HG03064 (cell line): ENCODE results near the gene ANO10.

Experiments used
- ATAC-seq: cut with Tn5 transposase; IDR thresholded peaks from one replicate; pipeline ENCODE4 v1.9.1; 2021; ENCODE audit warnings: low read depth; ENCODE audit not compliant: unreplicated experiment

Gene ANO10

DNA sequence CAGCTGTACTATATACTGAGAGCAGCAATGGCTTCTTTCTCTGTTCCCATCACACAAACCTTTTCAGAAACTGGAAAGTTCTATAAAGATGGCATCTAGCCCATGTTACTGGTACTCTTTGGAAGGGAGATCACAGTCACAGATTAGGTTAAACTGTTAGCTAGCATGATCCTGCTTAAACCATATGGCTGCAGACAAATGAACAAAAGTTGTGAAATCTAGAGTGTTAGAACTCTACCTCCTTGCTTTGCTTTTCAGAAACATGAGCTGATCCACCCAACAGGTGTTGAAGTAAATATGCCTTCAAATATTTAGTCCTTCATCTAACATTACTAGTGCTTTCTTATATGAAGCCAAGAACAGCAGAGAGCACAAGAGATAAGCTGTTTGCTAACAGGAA, 232.9 kb downstream of the ANO10 start:
- ATAC-seq, result no peak

- no peak for ATAC-seq
Observed at GRCh38 chr3:43388175-43388574, 233.6 kb downstream of the ANO10 start.

DNA sequence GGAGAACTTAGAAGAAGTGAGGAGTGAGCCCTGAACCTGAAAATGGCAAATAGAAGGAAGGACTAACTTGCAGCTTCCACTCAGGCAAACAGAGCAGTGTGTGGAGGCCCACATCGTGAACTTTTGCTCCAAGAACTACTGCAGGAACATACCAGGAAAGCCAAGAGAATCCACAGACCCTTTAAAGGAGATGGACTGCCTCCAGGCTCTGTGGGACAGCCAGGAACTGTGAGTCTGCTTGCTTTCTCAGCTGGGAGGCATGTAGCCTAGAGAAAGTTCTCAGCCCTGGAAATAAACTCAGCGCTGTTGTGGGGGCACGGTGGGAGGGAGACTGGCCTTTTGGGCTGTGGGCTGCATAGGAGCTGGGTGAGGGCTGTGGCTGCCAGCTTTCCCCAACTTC, 242.5 kb downstream of the ANO10 start:
- ATAC-seq, result no peak

GRCh38 chr3:43378066-43378935, 243.5 kb downstream of the ANO10 start:
- ATAC-seq, result no peak

- no peak for ATAC-seq
Observed at GRCh38 chr3:43373560-43373928, 248.3 kb downstream of the ANO10 start.

DNA sequence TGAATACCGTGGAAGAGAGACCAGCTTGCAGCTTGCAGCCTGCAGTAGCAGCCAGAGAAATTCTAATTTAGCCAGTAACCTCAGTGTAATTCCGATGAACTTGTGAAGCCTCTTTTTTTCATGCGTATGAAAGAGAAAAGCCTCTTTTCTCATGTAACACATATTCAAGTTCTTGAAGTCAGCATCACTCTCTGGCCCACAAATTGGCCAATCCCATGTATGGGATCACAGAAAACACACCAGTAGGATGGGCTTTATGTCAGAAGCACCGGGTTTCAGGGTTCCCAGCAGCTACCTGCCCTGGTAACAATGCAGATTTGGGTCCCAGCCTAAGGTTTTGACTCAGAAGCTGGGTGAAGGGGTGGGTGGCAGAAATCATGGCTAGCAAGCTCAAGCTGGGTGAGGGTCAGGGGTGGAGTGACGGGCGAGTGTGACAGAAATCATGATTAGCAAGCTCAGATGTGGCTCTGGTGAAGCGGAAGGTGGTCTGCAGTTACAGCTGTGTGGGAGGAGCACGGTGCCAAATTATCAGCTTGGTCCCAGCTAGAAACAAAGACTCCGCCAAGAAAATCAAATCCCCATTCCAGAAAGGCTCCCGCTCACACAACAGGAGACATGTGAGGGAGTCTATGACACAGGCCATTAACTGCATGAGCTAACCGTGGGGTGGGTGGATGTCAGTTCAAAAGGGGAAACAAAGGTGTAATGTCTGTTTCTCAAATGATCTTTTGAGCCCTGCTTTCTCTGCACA, 248.8 kb downstream of the ANO10 start:
- ATAC-seq, result no peak

- no peak for ATAC-seq
Observed at GRCh38 chr3:43372007-43372740, 249.6 kb downstream of the ANO10 start.

GRCh38 chr3:43371494-43371893, 250.3 kb downstream of the ANO10 start:
- no peak for ATAC-seq

DNA sequence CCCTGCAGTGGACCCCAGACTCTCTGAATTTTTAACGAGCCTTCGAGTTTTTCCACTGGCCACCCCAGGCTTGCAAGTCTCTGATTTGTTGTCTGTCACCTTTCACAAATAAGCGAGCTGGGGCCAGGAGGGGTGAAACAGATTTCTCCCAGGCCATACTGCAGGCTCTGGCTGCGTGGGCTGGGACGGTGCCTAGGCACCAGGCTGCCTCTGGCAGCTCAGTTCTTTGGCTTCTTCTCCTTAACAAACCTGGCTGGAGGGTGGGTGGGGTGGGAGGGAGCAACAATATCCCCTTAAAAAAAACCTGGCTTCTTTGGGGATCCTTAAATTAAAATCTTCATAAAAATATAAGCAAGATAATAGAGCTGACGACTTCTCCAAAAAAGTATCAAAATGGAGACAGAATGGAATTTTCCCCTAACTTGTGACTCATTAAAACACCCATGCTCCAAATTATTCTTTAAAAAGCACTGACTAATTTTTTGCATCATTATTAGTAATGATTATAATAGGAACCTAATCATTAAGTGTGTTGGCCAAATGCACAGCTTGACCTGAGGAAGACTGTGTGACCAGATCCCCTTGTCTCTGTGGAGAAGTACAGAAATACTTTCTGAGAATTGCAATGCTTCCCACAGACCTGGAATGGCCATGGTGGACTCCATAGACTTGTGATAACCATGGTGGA, 251.4 kb downstream of the ANO10 start:
- ATAC-seq, result no peak

DNA sequence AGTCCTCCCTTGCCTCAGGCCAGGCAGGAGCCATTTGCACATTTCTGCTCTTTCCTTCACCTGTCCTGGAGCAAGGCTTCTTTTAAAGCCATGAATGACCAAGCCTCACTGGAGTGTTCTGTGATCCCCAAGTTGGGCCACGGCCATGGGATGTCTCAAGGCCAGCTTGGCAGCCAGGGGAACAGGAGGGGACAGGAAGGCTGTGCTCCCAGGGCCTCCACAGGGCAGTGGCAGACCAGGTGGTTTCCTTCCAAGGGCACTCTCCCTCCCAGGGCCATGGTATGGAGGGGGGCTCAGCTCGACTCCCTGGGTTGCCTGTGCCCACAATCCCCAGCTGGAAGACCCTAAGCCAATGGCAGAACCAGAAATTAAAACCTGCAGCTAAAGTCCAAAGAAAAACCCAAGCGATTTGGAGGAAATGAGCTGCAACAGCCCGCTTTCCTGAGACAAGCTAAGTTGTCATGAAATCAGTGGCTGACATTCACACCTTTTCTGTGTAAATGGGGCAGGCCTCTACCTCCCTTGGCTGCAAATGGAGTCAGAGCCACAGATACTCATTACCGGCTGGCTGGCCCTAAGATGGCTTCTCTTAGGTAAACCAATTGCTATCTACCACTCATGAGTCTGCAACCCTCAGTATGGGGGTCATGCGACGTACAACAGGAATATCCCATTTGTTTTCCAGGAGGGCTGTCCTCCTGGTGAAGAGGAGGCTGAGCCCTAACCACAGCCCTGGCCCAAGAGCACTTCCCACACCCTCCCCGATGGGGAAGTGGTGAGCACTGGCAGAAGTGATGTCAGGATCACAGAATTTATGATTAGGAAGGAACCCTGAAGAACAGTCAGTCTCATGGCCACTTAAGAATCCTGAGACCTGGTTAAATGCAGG, 252.2 kb downstream of the ANO10 start:
- ATAC-seq, result no peak

DNA sequence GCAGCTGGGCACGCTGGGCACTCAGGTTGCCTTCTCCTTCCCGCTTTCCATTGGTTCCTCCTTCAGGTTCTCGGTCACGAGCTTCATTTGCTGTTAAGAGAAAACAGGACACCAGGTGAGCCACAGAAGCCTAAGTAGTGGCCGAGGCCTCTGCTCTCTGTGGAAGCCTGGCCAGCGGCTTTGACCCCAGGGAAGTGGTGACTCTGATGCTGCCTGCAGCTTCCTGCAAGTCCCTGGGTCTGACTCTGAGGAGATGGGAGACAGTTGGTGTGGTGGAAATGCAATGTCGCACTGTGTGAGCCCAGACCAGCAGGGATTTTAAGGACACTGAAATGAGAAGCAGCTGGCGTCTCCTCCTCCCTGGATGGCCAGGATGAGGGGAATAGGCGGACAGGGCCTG, 254.9 kb downstream of the ANO10 start:
- no peak for ATAC-seq

DNA sequence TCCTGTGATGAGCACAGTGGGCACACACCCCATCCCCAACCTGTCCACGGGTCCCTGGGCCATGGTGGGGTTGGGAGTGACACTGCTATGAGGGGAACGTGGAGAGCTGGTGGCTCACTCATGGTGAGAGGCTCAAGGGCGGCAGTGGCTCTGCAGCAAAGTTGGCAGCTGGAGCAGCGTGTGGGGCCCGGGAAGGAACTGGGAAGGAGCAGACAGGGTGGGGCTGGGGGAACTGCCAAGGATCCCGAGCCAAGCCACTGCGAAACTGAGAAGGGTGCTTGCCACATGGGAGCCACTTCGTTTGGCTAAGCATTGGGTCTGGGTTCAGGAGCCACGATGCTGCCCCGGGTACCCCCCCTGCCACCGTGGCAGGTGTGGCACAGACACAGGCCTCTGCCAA, 255.3 kb downstream of the ANO10 start:
- no peak for ATAC-seq

DNA sequence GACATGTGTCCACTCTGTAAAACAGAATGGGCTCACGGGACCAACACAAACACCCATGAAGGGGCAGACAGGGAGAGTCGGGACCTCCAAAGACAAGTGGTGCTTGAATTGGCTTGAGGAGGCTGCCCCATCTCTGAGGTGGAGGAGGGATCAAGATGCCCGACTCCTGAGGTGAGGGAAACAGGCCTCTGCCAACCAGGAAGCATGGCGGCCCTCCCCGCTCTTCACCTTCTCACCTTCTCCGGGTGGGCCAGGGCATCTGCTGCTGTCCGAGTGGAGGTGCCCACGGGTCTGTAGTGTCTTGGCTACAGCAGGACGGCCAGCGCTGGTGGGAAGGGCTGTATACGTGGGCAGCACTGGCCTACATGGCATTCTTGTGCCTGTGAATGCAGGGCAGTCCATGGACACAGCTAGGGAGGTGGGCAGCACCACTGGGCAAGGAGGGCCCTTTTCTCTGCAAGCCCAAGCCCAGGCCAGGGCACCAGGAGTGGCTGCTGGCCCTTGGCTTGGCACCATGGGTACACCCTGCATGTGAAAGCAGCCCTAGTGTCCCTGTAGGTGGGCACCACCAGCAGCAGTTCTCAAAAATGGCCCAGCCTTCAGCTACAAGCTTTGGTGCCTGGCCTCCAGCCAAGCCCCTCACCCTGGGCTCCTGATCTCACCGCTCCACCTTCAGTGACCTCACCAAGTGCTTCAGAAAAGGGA, 256.1 kb downstream of the ANO10 start:
- ATAC-seq, result no peak

GRCh38 chr3:43364926-43365325, 256.9 kb downstream of the ANO10 start:
- no peak for ATAC-seq

GRCh38 chr3:43364494-43364893, 257.3 kb downstream of the ANO10 start:
- ATAC-seq, result no peak

DNA sequence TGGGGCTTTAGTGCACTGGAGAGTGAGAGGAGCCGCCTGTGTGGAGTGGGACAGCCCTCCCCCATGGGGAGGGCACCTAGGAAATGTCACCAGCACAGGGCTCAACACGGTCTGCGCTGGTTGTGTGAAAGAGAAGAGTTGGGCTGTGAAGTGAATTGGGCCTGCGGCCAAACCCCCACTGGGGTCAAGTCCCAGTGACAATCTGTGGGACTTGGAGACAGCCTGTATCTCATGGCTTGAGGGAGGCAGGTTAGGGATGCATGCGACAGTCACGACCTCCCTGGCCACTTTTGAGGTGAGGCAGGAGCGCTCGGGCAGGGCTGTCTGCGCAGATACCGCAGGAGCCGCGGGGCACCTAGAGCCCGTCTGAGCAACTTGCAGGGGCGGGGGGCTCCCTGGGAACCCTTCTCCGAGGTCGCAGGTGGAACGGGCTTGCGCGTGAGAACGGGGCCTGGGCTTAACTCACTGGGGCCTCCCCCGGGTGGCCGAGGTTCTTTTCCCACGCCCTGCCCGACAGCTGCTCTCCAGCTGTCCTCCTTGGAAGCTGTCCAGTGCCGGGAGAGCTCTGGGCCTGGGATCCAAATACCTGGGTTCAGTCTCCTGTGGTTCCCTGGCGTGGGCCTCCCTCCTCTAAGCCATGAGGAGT, 258.1 kb downstream of the ANO10 start:
- ATAC-seq, result no peak

- no peak for ATAC-seq
Observed at GRCh38 chr3:43362961-43363360, 258.9 kb downstream of the ANO10 start.

DNA sequence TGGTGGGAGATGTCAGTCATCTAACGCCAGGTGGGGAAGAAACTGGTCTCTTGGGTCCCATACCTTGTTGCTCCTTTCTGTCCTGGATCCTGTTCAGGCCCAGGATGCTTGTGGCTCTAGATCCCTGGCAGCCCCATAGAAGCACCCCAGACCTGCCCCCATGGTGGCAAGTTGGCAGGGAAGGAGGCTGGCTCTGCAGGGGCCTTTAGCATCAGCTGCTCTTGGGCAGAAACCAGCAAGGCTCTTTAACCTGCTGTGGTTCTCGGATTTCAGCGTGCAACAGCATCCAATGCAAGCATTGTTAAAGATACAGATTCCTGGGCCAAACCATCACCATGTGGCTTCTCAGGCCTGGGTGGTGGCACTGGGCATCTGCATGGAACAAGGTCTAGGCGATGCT, 259.6 kb downstream of the ANO10 start:
- no peak for ATAC-seq

DNA sequence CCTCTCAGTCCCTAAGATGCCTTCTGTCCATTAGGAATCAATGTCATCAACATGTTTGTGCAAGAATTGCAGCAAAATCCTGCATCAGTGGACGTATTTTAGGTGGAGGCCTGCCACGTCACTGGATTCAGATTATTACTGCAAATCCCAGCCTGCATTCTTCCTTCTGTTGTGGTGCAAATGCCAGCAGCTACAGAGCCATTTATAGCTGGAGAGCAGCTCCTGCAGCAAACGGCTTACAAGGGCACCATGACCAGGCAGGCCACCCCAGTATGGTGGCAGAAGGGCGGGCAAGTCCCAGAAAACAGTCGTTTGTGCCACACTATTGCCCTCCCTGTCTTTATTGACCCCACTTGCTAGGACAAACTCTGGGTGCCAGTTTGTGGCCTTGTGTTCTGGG, 260.7 kb downstream of the ANO10 start:
- ATAC-seq, result no peak
